Caco-2 (cell line): ENCODE data around the gene MAD1L1. TPM values are rescaled to one million over a fixed set of nuclear protein-coding genes. Genes with fewer than 3 reads are reported as not detected.

Source experiments
- BruUV-seq: library from RNA; stranded (reverse); fragments of 400-500 nt; replicated peaks from 2 replicates; lab custom pipeline; 2021; lab: Mats Ljungman, UMichigan
- CTCF ChIA-PET: fragments of 300-600 bp; sonication (Branson Sonifier 250); formaldehyde crosslinking; loops from one replicate; lab custom pipeline; 2022; ENCODE audit warnings: antibody characterized with exemption; lab: Charles Lee
- POLR2A ChIA-PET: fragments of 300-600 bp; sonication (Branson Sonifier 250); formaldehyde crosslinking; loops from one replicate; lab custom pipeline; 2022; ENCODE audit warnings: antibody characterized with exemption; lab: Charles Lee
- DNase-seq, 2 experiments: peaks; one replicate each; pipeline versions ENCODE4 v3.0.0 to v3.0.0-alpha.2; 2020 to 2022
- H3K27me3 ChIP-seq: replicated peaks from 2 replicates; pipeline ENCODE4 v1.6.0; 2011; ENCODE audit warnings: low read length; ENCODE audit not compliant: control insufficient read depth, insufficient read depth
- H3K36me3 ChIP-seq: 2 replicates; pipeline ENCODE4 v1.5.1; 2011; ENCODE audit warnings: low read length; ENCODE audit not compliant: control insufficient read depth, insufficient read depth
- H3K4me1 ChIP-seq: fragments of 250-450 bp; sonication (Bioruptor Pico); 2 replicates; pipeline ENCODE4 v1.5.1; 2020; ENCODE audit warnings: mild to moderate bottlenecking
- H3K4me3 ChIP-seq: 2 replicates; pipeline ENCODE4 v1.5.1; 2011; ENCODE audit warnings: low read depth, mild to moderate bottlenecking, control low read depth, low read length
- H3K9me3 ChIP-seq: fragments of 250-450 bp; sonication (Bioruptor Pico); 2 replicates; pipeline ENCODE4 v1.5.1; 2020; ENCODE audit warnings: mild to moderate bottlenecking, moderate library complexity
- H3K27ac Mint-ChIP-seq: one replicate; pipeline ENCODE4 v1.8.0; 2022; ENCODE audit warnings: mixed read lengths; ENCODE audit not compliant: unreplicated experiment
- H3K27me3 Mint-ChIP-seq: one replicate; pipeline ENCODE4 v1.8.0; 2022; ENCODE audit warnings: mixed read lengths; ENCODE audit not compliant: insufficient read depth, unreplicated experiment
- H3K36me3 Mint-ChIP-seq: one replicate; pipeline ENCODE4 v1.8.0; 2022; ENCODE audit warnings: mild to moderate bottlenecking, mixed read lengths; ENCODE audit not compliant: insufficient read depth, unreplicated experiment
- H3K4me1 Mint-ChIP-seq: one replicate; pipeline ENCODE4 v1.8.0; 2022; ENCODE audit warnings: low read depth, mixed read lengths; ENCODE audit not compliant: unreplicated experiment
- H3K4me3 Mint-ChIP-seq: one replicate; pipeline ENCODE4 v1.8.0; 2022; ENCODE audit warnings: mild to moderate bottlenecking, moderate library complexity, mixed read lengths; ENCODE audit not compliant: unreplicated experiment
- H3K9me3 Mint-ChIP-seq: one replicate; pipeline ENCODE4 v1.8.0; 2022; ENCODE audit warnings: mixed read lengths; ENCODE audit not compliant: unreplicated experiment
- intact Hi-C: fragments of 100-400 bp; cut with micrococcal nuclease; formaldehyde crosslinking; loops from one replicate; pipeline ENCODE4 v1.10.0; 2022; ENCODE audit not compliant: unreplicated experiment
- total RNA-seq: library from RNA; stranded (reverse); gene quantifications from 2 replicates; pipeline ENCODE4 v1.2.3, GENCODE V29; 2022
- TF ChIP-seq, protein P1 (sequence below), 2 experiments: fragments of 200-600 bp in 1 of 2; IDR thresholded peaks; 1 replicate in 1 of 2; 2 replicates in 1 of 2; pipeline versions ENCODE4 v1.5.1 to v1.8.0; 2011 to 2022; ENCODE audit warnings: antibody characterized with exemption in 1 of 2, control low read depth in 1 of 2, inconsistent platforms in 1 of 2, low read depth in 1 of 2, low read length in 1 of 2, mild to moderate bottlenecking in 1 of 2, moderate library complexity in 1 of 2; ENCODE audit not compliant: insufficient read depth in 1 of 2, severe bottlenecking in 1 of 2, unreplicated experiment in 1 of 2

The MAD1L1 gene
- total RNA-seq, 1 experiment from 2014 or later = 58.6 TPM

DNA sequence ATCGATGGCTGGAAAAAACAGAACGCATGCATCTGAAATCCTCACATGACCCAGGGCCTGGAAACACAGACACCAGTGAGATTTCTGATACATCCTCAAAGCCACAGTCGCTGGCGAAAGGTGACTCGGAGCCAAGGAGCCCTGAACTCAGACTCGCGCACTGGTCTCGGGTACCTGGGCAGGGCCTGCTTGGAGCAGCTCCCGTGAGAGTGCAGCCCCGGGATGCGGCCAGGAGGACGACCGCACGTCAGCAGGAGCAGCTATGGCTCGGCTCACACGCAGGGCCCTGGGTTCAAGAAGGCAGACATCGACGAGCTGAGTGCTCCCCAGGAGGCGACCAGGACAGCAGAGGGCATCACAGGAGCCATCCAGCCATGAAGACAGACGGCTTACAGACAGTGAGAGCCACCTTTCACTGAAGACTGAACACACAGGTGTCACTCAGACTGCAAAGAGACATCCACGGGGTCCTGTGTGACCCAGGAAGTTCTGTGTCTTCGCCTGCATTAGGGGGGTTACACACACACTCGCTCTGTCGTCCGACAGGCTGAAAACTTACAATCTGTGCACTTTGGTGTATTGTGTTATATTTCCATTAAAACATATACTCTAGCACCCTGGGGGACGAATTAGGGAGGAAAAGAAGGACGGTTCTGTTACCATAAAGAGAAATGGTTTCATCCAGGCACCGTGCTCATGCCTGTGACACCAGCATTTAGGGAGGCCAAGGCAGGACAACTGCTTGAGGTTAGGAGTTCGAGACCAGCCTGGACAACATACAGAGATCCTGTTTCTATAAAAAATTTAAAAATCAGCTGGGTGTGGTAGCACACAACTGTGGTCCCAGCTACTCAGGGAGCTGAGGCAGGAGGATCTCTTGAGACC, 227.7 kb downstream of the MAD1L1 start:
- CTCF ChIA-PET = no interaction called here
- no peak for DNase-seq
- Histone ChIP-seq H3K4me3 (no peak overlapping the region), H3K36me3 (no peaks in the 10 kb centered on the region), H3K27me3 (no peaks in the 10 kb centered on the region), H3K4me1 (no peaks in the 10 kb centered on the region), H3K9me3 (no peaks in the 10 kb centered on the region)
- Mint-ChIP-seq H3K4me3 (no peak overlapping the region), H3K27me3 (no peaks in the 10 kb centered on the region), H3K36me3 (peaks cover 31% of the 10 kb centered on the region), H3K27ac (no peak overlapping the region), H3K9me3 (no peaks in the 10 kb centered on the region), H3K4me1 (no peaks in the 10 kb centered on the region)
- no TSS peak for BruUV-seq
- POLR2A ChIA-PET = no interaction called here
- intact Hi-C loops = no loop called here
- TF ChIP-seq, protein P1, sequence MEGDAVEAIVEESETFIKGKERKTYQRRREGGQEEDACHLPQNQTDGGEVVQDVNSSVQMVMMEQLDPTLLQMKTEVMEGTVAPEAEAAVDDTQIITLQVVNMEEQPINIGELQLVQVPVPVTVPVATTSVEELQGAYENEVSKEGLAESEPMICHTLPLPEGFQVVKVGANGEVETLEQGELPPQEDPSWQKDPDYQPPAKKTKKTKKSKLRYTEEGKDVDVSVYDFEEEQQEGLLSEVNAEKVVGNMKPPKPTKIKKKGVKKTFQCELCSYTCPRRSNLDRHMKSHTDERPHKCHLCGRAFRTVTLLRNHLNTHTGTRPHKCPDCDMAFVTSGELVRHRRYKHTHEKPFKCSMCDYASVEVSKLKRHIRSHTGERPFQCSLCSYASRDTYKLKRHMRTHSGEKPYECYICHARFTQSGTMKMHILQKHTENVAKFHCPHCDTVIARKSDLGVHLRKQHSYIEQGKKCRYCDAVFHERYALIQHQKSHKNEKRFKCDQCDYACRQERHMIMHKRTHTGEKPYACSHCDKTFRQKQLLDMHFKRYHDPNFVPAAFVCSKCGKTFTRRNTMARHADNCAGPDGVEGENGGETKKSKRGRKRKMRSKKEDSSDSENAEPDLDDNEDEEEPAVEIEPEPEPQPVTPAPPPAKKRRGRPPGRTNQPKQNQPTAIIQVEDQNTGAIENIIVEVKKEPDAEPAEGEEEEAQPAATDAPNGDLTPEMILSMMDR (IDR thresholded peaks at IDR 0.05; ENCODE audit: insufficient read depth in 1 of 2, low read depth in 1 of 2, low read length in 1 of 2, severe bottlenecking in 1 of 2, unreplicated experiment in 1 of 2) = no peak

DNA sequence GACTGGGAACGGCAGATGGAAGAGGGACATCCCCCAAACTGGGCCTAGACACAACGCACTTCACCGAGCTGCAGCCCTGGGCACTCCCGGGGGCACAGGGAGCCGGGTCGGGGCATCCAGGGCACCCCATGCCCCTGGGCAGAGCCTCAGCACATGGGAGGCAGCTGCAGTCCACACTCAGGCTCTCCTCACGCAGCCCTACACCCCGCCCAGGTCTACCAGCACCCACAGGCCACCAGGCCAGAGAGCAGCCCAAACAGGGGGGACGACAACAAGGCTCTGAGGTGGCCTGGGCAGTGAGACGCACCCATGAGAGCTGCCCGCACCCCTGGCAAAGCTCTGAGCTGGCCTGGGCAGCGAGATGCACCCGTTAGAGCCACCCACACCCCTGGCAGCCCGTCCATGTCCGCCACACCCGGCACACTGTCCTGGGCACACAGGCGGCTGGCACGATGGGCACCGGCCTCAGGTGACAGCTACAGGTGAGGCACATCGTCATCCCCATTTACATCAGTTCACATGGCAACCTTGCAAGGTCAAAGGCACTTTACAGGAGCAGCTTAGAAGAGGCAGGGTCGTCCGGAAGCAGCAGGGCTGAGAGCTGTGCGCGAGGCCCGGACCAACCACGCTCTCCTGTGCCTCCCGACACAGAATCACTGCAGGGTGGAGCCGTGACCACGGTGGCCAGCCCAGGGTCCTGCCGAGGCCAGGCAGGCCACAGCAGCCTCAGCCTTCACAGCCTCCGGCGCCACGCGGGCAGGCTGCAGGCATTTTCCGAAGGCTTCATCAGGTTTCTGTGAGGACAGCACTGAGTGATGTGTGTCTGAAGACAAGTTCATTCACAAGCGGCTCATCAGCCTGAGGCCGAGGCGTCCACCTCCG, 228.6 kb downstream of the MAD1L1 start:
- Mint-ChIP-seq H3K4me1 (no peaks in the 10 kb centered on the region), H3K27ac (no peak overlapping the region), H3K36me3 (peaks cover 40% of the 10 kb centered on the region), H3K9me3 (no peaks in the 10 kb centered on the region), H3K27me3 (no peaks in the 10 kb centered on the region), H3K4me3 (no peak overlapping the region)
- TF ChIP-seq, protein P1 (IDR thresholded peaks at IDR 0.05; ENCODE audit: insufficient read depth in 1 of 2, low read depth in 1 of 2, low read length in 1 of 2, severe bottlenecking in 1 of 2, unreplicated experiment in 1 of 2) = no peak
- Histone ChIP-seq H3K4me1 (no peaks in the 10 kb centered on the region), H3K9me3 (no peaks in the 10 kb centered on the region), H3K36me3 (no peaks in the 10 kb centered on the region), H3K27me3 (no peaks in the 10 kb centered on the region), H3K4me3 (no peak overlapping the region)
- intact Hi-C loops = no loop called here
- ChIA-PET CTCF (no interaction called here), POLR2A (no interaction called here)
- DNase-seq = peak in 1 of 2 experiments; percentile 28
- BruUV-seq = no TSS peak

DNA sequence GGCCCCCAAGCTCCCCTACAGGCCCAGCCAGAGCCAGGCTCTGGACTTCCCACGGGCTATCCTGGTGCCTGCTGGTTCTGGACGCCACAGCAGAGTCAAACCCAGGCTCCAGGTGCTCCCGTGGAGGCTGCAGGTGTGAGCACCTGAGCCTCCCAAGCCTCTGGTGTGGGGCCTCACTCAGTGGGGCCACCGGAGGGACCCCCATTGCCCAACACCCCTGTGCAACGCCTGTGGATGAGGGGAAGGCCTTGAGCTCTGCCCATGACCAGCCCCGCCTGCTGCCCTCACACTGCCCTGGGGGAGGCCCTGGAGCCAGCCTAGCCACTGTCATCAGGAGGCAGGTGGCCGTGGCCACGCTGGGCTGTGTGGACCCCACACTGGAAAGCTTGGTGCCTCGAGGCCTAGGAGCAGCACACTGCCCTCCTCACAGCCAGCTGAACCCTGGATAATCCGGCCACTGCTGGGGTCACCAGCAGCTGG, 229.3 kb downstream of the MAD1L1 start:
- Histone ChIP-seq H3K27me3 (no peaks in the 10 kb centered on the region), H3K4me3 (no peak overlapping the region), H3K9me3 (no peaks in the 10 kb centered on the region), H3K4me1 (no peaks in the 10 kb centered on the region), H3K36me3 (no peaks in the 10 kb centered on the region)
- no peaks in the 10 kb centered on the region for H3K4me1 Mint-ChIP-seq
- H3K27ac Mint-ChIP-seq = no peak overlapping the region
- peak in 1 of 2 experiments; percentile 26 for DNase-seq
- intact Hi-C loops = no loop called here
- CTCF ChIA-PET = no interaction called here
- H3K4me3 Mint-ChIP-seq = no peak overlapping the region
- H3K36me3 Mint-ChIP-seq = peaks cover 41% of the 10 kb centered on the region
- H3K27me3 Mint-ChIP-seq = no peaks in the 10 kb centered on the region
- POLR2A ChIA-PET = no interaction called here
- TF ChIP-seq, protein P1 (IDR thresholded peaks at IDR 0.05; ENCODE audit: insufficient read depth in 1 of 2, low read depth in 1 of 2, low read length in 1 of 2, severe bottlenecking in 1 of 2, unreplicated experiment in 1 of 2) = no peak
- no TSS peak for BruUV-seq
- no peaks in the 10 kb centered on the region for H3K9me3 Mint-ChIP-seq
